Stimulated activated CD4-positive, alpha-beta T cell treated with anti-CD3 and anti-CD28 coated beads, TNF-alpha, amount 100 ng/mL, for 24 hours (primary cell): ENCODE measurements around the gene AIG1.

Experiments
- DNase-seq, 3 experiments: peaks; one replicate each; pipeline ENCODE4 v3.0.0-alpha.2; 2020; ENCODE audit warnings: low read depth in 3 of 3

AIG1 gene

DNA sequence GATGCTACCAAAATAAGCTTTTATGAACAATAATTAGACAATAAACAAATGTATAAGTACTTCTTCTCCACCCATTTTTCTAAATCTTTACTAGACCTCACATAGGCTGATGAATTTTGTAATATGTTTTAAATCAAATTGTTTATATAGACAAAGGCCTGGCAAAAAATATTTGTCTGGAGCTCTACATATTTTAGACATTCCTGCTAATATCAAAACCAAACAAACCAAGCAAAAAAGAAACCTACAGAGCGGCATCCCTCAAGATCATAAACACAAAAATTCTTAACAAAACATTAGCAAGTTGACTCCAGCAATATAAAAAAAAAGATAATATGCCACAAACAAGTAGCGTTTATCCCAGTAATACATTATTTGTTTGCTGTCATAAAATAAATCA lies 302.6 kb downstream of the AIG1 start:
- no peak for DNase-seq

DNA sequence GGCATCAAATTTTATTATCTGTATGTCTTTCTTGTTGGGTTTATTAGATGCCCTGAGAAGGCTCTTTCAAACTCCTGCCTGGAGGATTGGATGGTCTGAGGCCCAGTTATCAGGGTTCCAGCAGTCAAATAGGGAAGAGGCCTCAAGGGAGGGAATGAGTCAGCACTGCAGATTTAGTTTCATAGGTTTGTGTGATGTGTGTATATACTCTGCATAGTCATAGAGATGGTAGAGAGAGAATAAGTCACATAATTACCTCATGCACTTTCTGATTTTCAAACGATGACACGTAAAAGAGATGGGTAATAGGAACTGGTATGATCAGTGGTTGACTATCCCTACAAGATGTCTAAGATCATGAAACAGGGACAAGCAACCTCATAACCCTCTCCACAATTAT lies 307.7 kb downstream of the AIG1 start:
- DNase-seq = no peak

DNA sequence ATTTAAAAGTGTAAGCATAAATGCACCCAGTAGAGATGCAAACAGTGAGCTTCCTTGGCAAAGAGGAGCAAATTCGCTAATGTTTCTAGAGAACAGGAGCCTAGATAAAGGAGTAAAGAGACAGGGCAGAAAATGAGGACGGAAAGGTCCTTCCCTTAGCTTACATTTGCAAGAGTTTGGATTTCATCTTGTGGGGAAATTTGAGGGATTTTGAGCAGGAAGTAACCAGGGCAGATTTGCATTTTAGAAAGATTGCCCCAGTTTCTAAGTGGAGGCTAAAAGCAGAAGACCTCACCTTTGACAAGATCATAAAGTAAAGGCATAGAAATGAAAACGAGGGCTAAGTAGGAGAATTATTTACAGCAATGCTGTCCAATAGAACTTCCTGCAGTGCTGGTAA lies 309.3 kb downstream of the AIG1 start:
- DNase-seq = no peak

- DNase-seq = no peak
These were observed 310.2 kb downstream of the AIG1 start for GRCh38 chr6:143370812-143371370.

DNA sequence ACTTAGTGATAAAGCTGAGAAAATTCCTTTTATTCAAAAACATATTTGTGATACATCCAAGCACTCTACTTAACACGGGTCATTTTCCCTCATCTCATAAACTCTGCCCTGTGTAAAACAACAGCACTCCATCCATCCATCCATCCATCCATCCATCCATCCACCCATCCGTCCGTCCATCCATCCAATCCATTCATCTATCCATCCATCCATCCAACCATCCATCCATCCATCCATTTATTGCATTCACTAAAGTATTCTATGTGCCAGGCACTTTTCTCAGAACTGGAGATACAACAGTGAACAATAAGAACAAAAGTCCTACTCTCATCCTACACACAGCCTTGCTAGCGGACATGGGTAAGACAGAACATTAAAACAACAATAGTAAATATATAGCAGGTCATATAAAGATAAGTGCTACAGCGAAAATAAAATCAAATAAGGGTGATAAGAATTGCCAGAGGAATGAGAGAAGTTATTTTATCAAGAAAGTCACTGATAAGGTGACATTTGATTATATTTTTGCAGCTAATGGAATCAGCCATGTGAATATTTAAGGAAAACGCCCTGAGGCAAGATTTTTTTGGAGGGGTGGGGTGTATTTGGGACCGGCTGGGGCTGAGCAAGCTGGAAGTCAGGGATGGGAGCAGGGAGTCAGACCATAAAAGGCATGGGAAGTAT lies 311.7 kb downstream of the AIG1 start:
- DNase-seq = no peak

DNA sequence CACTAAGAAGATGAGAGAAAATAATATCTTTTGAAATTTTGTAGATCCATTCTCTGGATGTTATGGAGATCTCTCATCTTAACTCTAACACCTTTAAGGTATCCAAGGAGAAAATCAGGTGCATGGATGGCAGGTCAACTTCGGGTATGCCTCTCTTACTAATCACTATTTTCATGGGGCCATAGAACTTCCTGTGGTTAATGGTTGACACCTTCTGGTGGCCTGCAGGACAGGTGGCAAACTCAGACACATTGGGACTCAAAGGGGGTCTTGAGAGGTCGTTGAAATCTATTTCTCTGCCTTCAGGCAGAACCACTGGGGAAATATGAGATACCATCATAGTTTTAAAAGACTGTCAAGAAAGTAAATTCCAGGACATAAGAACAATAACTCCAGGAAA lies 313.3 kb downstream of the AIG1 start:
- no peak for DNase-seq

- DNase-seq = no peak
These were observed 314.4 kb downstream of the AIG1 start for GRCh38 chr6:143375022-143375585.

DNA sequence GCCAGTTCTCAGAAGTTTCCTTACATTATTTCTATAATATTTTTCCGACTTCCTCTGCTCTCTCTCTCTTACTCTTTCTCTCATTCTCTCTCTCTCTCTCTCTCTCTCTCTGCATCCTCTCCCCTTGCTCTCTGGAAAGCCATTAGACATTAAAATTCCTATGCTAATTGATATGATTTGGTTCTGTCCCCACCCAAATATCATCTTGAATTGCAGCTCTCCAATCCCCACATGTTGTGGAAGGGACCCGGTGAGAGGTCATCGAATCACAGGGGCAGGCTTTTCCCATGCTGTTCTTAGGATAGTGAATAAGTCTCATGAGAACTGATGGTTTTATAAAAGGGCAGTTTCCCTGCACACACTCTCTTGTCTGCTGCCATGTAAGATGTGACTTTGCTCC lies 315.7 kb downstream of the AIG1 start:
- DNase-seq = no peak

- DNase-seq = no peak
These were observed 316.2 kb downstream of the AIG1 start for GRCh38 chr6:143376861-143377260.

DNA sequence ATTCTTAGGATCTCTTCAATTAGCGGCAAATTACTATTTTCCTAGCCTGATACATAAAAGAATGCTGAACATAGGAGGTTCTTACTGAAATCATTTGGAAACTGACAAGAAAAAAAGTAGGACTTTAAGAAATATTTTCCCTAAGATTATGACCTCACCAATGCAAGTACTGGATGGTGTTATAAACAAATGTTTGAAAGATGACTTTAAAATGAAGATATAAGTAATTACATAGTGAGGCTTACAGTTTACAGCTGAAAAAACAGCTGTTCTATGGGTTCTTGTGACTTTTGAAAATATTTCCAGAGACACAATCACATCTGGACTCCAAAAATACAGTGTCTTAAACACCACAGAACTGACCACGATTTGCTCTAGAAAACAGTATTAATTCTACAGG lies 324.9 kb downstream of the AIG1 start:
- DNase-seq = no peak

- DNase-seq = no peak
These were observed 329.6 kb downstream of the AIG1 start for GRCh38 chr6:143390278-143390677.
